ENCODE measurements around the gene MMP24OS.
"Not testable (repeated sequence)": the region's sequence is repeated elsewhere in the genome, so short reads cannot be mapped to it uniquely, and the experiment has no call there.

MMP24OS gene

GRCh38 chr20:35253010-35253409 lies 24.9 kb downstream of the MMP24OS start:
- H3K27me3 ChIP-seq (replicated peaks; ENCODE audit: control insufficient read depth, insufficient read depth, low read length), result no peaks in the 10 kb centered on the region
- H3K4me3 ChIP-seq (replicated peaks; ENCODE audit: low read depth, low read length), result no peak overlapping the region
- H3K36me3 ChIP-seq (ENCODE audit: control insufficient read depth, insufficient read depth, low read length), result no peaks in the 10 kb centered on the region
- TF ChIP-seq CTCF (IDR thresholded peaks at IDR 0.05; ENCODE audit: insufficient read depth, low read length, poor library complexity, severe bottlenecking), result no peak
- DNase-seq (ENCODE audit: extremely low read depth, insufficient read length), result no peak

- DNase-seq (ENCODE audit: extremely low read depth, insufficient read length); H3K36me3 ChIP-seq (ENCODE audit: control insufficient read depth, insufficient read depth, low read length); H3K4me3 ChIP-seq (replicated peaks; ENCODE audit: low read depth, low read length); H3K27me3 ChIP-seq (replicated peaks; ENCODE audit: control insufficient read depth, insufficient read depth, low read length): not testable (repeated sequence)
Measured at GRCh38 chr20:35252598-35252997, 25.3 kb downstream of the MMP24OS start.

- Histone ChIP-seq H3K36me3 (ENCODE audit: control insufficient read depth, insufficient read depth, low read length) (no peaks in the 10 kb centered on the region), H3K4me3 (replicated peaks; ENCODE audit: low read depth, low read length) (no peak overlapping the region), H3K27me3 (replicated peaks; ENCODE audit: control insufficient read depth, insufficient read depth, low read length) (no peaks in the 10 kb centered on the region)
- no peak for DNase-seq (ENCODE audit: extremely low read depth, insufficient read length)
- no peak for TF ChIP-seq CTCF (IDR thresholded peaks at IDR 0.05; ENCODE audit: insufficient read depth, low read length, poor library complexity, severe bottlenecking)
Measured at GRCh38 chr20:35252037-35252461, 25.9 kb downstream of the MMP24OS start.

- no peak for TF ChIP-seq CTCF (IDR thresholded peaks at IDR 0.05; ENCODE audit: insufficient read depth, low read length, poor library complexity, severe bottlenecking)
- Histone ChIP-seq H3K36me3 (ENCODE audit: control insufficient read depth, insufficient read depth, low read length) (no peaks in the 10 kb centered on the region), H3K27me3 (replicated peaks; ENCODE audit: control insufficient read depth, insufficient read depth, low read length) (no peaks in the 10 kb centered on the region; the same call in 1 of the 2 replicates), H3K4me3 (replicated peaks; ENCODE audit: low read depth, low read length) (no peak overlapping the region)
- DNase-seq (ENCODE audit: extremely low read depth, insufficient read length), result no peak
Measured at GRCh38 chr20:35251613-35251940, 26.3 kb downstream of the MMP24OS start.

GRCh38 chr20:35248641-35249475 lies 29.1 kb downstream of the MMP24OS start:
- no peak for TF ChIP-seq CTCF (IDR thresholded peaks at IDR 0.05; ENCODE audit: insufficient read depth, low read length, poor library complexity, severe bottlenecking)
- no peak overlapping the region for H3K4me3 ChIP-seq (replicated peaks; ENCODE audit: low read depth, low read length)
- H3K27me3 ChIP-seq (replicated peaks; ENCODE audit: control insufficient read depth, insufficient read depth, low read length), result no peaks in the 10 kb centered on the region; the same call in 1 of the 2 replicates
- no peaks in the 10 kb centered on the region for H3K36me3 ChIP-seq (ENCODE audit: control insufficient read depth, insufficient read depth, low read length)
- no peak for DNase-seq (ENCODE audit: extremely low read depth, insufficient read length)

GRCh38 chr20:35246723-35247122 lies 31.2 kb downstream of the MMP24OS start:
- no peak for TF ChIP-seq CTCF (IDR thresholded peaks at IDR 0.05; ENCODE audit: insufficient read depth, low read length, poor library complexity, severe bottlenecking)
- Histone ChIP-seq H3K27me3 (replicated peaks; ENCODE audit: control insufficient read depth, insufficient read depth, low read length) (no peaks in the 10 kb centered on the region; the same call in 1 of the 2 replicates), H3K36me3 (ENCODE audit: control insufficient read depth, insufficient read depth, low read length) (no peaks in the 10 kb centered on the region), H3K4me3 (replicated peaks; ENCODE audit: low read depth, low read length) (no peak overlapping the region)
- no peak for DNase-seq (ENCODE audit: extremely low read depth, insufficient read length)

Data from GM06990 (cell line).